Measurements from ENCODE around the gene WWOX. TPM values are rescaled to one million over a fixed set of nuclear protein-coding genes. Genes with fewer than 3 reads are reported as not detected.

WWOX gene
- total RNA-seq, 1 donor from 2014 or later, result 18.6 TPM

GRCh38 chr16:79261481-79261940 is 1162.1 kb downstream of the WWOX start:
- H3K4me3 Mint-ChIP-seq (ENCODE audit: unreplicated experiment), result no peak overlapping the region
- no peaks in the 10 kb centered on the region for H3K36me3 Mint-ChIP-seq (ENCODE audit: low read depth, unreplicated experiment)
- no peaks in the 10 kb centered on the region for H3K4me1 Mint-ChIP-seq (ENCODE audit: unreplicated experiment)
- peak; percentile 68 for DNase-seq (ENCODE audit: low spot score)
- H3K27ac Mint-ChIP-seq (ENCODE audit: unreplicated experiment), result no peak overlapping the region
- no peaks in the 10 kb centered on the region for H3K9me3 Mint-ChIP-seq (ENCODE audit: unreplicated experiment)
- TF ChIP-seq, protein P1, sequence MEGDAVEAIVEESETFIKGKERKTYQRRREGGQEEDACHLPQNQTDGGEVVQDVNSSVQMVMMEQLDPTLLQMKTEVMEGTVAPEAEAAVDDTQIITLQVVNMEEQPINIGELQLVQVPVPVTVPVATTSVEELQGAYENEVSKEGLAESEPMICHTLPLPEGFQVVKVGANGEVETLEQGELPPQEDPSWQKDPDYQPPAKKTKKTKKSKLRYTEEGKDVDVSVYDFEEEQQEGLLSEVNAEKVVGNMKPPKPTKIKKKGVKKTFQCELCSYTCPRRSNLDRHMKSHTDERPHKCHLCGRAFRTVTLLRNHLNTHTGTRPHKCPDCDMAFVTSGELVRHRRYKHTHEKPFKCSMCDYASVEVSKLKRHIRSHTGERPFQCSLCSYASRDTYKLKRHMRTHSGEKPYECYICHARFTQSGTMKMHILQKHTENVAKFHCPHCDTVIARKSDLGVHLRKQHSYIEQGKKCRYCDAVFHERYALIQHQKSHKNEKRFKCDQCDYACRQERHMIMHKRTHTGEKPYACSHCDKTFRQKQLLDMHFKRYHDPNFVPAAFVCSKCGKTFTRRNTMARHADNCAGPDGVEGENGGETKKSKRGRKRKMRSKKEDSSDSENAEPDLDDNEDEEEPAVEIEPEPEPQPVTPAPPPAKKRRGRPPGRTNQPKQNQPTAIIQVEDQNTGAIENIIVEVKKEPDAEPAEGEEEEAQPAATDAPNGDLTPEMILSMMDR (IDR thresholded peaks at IDR 0.05; ENCODE audit: unreplicated experiment), result peak; percentile 46
- H3K27me3 Mint-ChIP-seq (ENCODE audit: unreplicated experiment), result peaks cover 4% of the 10 kb centered on the region

DNA sequence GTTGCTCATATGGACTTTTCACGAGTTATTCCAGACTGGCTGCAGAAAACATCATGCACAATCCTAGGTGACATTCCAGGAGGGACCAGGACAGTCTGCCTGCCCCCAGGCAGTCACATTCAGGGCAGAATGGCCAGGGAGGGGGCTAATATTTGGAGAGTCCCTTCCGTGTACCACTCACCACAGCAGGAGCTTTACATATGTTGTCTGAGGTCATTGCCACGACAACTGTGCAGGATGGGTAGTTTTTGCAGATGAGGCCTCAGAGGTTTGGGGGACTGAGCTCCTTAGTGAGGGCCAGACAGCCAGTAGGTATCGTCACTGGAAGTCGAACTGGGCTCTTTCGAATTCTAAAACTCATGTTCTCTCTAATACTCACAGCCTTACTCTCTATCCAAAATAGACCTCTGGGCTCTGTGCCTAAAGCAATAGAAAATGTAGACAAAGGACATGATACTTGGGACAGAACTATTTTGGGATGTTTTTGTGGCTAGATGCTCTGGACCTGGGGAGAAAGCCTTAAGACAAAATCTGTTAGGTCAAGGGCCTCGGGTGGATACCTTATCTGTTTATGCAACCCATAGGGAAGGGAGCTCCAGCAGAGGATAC is 1162.6 kb downstream of the WWOX start:
- Mint-ChIP-seq H3K27ac (ENCODE audit: unreplicated experiment) (no peak overlapping the region), H3K9me3 (ENCODE audit: unreplicated experiment) (no peaks in the 10 kb centered on the region)
- TF ChIP-seq, protein P1 (IDR thresholded peaks at IDR 0.05; ENCODE audit: unreplicated experiment), result no peak

More for the DNA sequence above, 1162.6 kb downstream of the WWOX start:
- H3K36me3 Mint-ChIP-seq (ENCODE audit: low read depth, unreplicated experiment), result no peaks in the 10 kb centered on the region
- DNase-seq (ENCODE audit: low spot score), result no peak
- no peak overlapping the region for H3K4me3 Mint-ChIP-seq (ENCODE audit: unreplicated experiment)
- no peaks in the 10 kb centered on the region for H3K4me1 Mint-ChIP-seq (ENCODE audit: unreplicated experiment)
- H3K27me3 Mint-ChIP-seq (ENCODE audit: unreplicated experiment), result peaks cover 4% of the 10 kb centered on the region

Other genes with a start within 250 kb of the WWOX start
- gene CLEC3A, start 77.1 kb upstream of the WWOX start, total RNA-seq (ENCODE audit: unreplicated experiment), result not detected